Adipocyte (in vitro differentiated cells): ENCODE results near the gene FAAP20.
A peak's percentile ranks its signal among the peaks of the same experiment; 100 is the strongest.

Experiments
- DNase-seq: peaks from one replicate; pipeline ENCODE4 v3.0.0-alpha.2; 2015; ENCODE audit warnings: low read depth
- H3K27me3 ChIP-seq: replicated peaks from 2 replicates; pipeline ENCODE4 v1.7.0; 2013; ENCODE audit warnings: mild to moderate bottlenecking, low read length, moderate library complexity; ENCODE audit not compliant: control insufficient read depth, insufficient read depth
- H3K36me3 ChIP-seq: 2 replicates; pipeline ENCODE4 v1.7.0; 2013; ENCODE audit warnings: low read length, mild to moderate bottlenecking, moderate library complexity; ENCODE audit not compliant: control insufficient read depth, insufficient read depth, severe bottlenecking
- H3K4me1 ChIP-seq: 2 replicates; pipeline ENCODE4 v1.7.0; 2013; ENCODE audit warnings: mild to moderate bottlenecking, low read length, moderate library complexity; ENCODE audit not compliant: control insufficient read depth, insufficient read depth
- H3K4me3 ChIP-seq: 2 replicates; pipeline ENCODE4 v1.7.0; 2013; ENCODE audit warnings: mild to moderate bottlenecking, low read length, moderate library complexity
- H3K9ac ChIP-seq: 2 replicates; pipeline ENCODE4 v1.7.0; 2013; ENCODE audit warnings: mild to moderate bottlenecking, low read length, moderate library complexity
- H3K9me3 ChIP-seq: 2 replicates; pipeline ENCODE4 v1.7.0; 2013; ENCODE audit warnings: mild to moderate bottlenecking, low read length, moderate library complexity; ENCODE audit not compliant: control insufficient read depth

The FAAP20 gene

GRCh38 chr1:2235300-2235998 is 40.9 kb upstream of the FAAP20 start:
- Histone ChIP-seq H3K4me1 (peaks cover 84% of the 10 kb centered on the region), H3K9me3 (no peaks in the 10 kb centered on the region), H3K4me3 (peak overlapping the region; percentile 29), H3K27me3 (no peaks in the 10 kb centered on the region), H3K9ac (peak overlapping the region; percentile 63), H3K36me3 (no peaks in the 10 kb centered on the region)
- no peak for DNase-seq

- Histone ChIP-seq H3K4me3 (peak overlapping the region; percentile 29), H3K27me3 (no peaks in the 10 kb centered on the region), H3K4me1 (peaks cover 77% of the 10 kb centered on the region), H3K9ac (peak overlapping the region; percentile 63), H3K36me3 (no peaks in the 10 kb centered on the region), H3K9me3 (no peaks in the 10 kb centered on the region)
- DNase-seq: no peak
These were observed 40.2 kb upstream of the FAAP20 start for GRCh38 chr1:2234762-2235113.

GRCh38 chr1:2233997-2234761 is 39.6 kb upstream of the FAAP20 start:
- no peaks in the 10 kb centered on the region for H3K36me3 ChIP-seq
- DNase-seq: peak; percentile 98
- peak overlapping the region; percentile 92 for H3K4me3 ChIP-seq
- peaks cover 71% of the 10 kb centered on the region for H3K4me1 ChIP-seq
- peak overlapping the region; percentile 90 for H3K9ac ChIP-seq
- no peaks in the 10 kb centered on the region for H3K27me3 ChIP-seq
- H3K9me3 ChIP-seq: no peaks in the 10 kb centered on the region

GRCh38 chr1:2233468-2233867 is 38.9 kb upstream of the FAAP20 start:
- Histone ChIP-seq H3K36me3 (no peaks in the 10 kb centered on the region), H3K27me3 (no peaks in the 10 kb centered on the region), H3K9me3 (no peaks in the 10 kb centered on the region), H3K4me1 (peaks cover 64% of the 10 kb centered on the region), H3K9ac (peak overlapping the region; percentile 90), H3K4me3 (peak overlapping the region; percentile 92)
- DNase-seq: peak; percentile 31

GRCh38 chr1:2232916-2233438 is 38.4 kb upstream of the FAAP20 start:
- no peak for DNase-seq
- Histone ChIP-seq H3K27me3 (no peaks in the 10 kb centered on the region), H3K9me3 (no peaks in the 10 kb centered on the region), H3K9ac (peak overlapping the region; percentile 90), H3K4me1 (peaks cover 59% of the 10 kb centered on the region), H3K4me3 (peak overlapping the region; percentile 92), H3K36me3 (no peaks in the 10 kb centered on the region)

- Histone ChIP-seq H3K9ac (peak overlapping the region; percentile 90), H3K4me1 (peaks cover 54% of the 10 kb centered on the region), H3K9me3 (no peaks in the 10 kb centered on the region), H3K4me3 (peak overlapping the region; percentile 92), H3K27me3 (no peaks in the 10 kb centered on the region), H3K36me3 (no peaks in the 10 kb centered on the region)
- peak; percentile 11 for DNase-seq
These were observed 37.8 kb upstream of the FAAP20 start for GRCh38 chr1:2232255-2232915.

- no peaks in the 10 kb centered on the region for H3K27me3 ChIP-seq
- H3K9ac ChIP-seq: peak overlapping the region; percentile 90
- DNase-seq: peak; percentile 88
- H3K4me3 ChIP-seq: peak overlapping the region; percentile 92
- H3K9me3 ChIP-seq: no peaks in the 10 kb centered on the region
- no peaks in the 10 kb centered on the region for H3K36me3 ChIP-seq
- peaks cover 47% of the 10 kb centered on the region for H3K4me1 ChIP-seq
These were observed 37.1 kb upstream of the FAAP20 start for GRCh38 chr1:2231532-2232254.

- H3K9ac ChIP-seq: peak overlapping the region; percentile 90
- no peaks in the 10 kb centered on the region for H3K36me3 ChIP-seq
- peak; percentile 49 for DNase-seq
- H3K27me3 ChIP-seq: no peaks in the 10 kb centered on the region
- H3K9me3 ChIP-seq: no peaks in the 10 kb centered on the region
- peaks cover 47% of the 10 kb centered on the region for H3K4me1 ChIP-seq
- H3K4me3 ChIP-seq: peak overlapping the region; percentile 92
These were observed 36.4 kb upstream of the FAAP20 start for GRCh38 chr1:2230781-2231531.

GRCh38 chr1:2229911-2230731 is 35.5 kb upstream of the FAAP20 start:
- Histone ChIP-seq H3K9me3 (no peaks in the 10 kb centered on the region), H3K4me3 (peak overlapping the region; percentile 92), H3K9ac (peak overlapping the region; percentile 90), H3K4me1 (peaks cover 38% of the 10 kb centered on the region), H3K36me3 (no peaks in the 10 kb centered on the region), H3K27me3 (no peaks in the 10 kb centered on the region)
- DNase-seq: peak; percentile 68
